ENCODE data around the gene EEA1.

Gene EEA1

GRCh38 chr12:92900941-92901340 is 28.2 kb downstream of the EEA1 start:
- Histone ChIP-seq H2AFZ (ENCODE audit: low read depth, low read length, severe bottlenecking) (no peak overlapping the region), H3K79me2 (ENCODE audit: insufficient read depth, low read length) (peaks cover 70% of the 10 kb centered on the region), H3K9ac (ENCODE audit: low read length) (no peak overlapping the region), H3K4me3 (ENCODE audit: insufficient read depth, low read length, poor library complexity, severe bottlenecking) (no peak overlapping the region), H3F3A (ENCODE audit: insufficient read depth) (no peaks in the 10 kb centered on the region), H3K9me2 (replicated peaks; ENCODE audit: insufficient read depth, low read length) (no peaks in the 10 kb centered on the region), H3K27me3 (ENCODE audit: low read length) (no peaks in the 10 kb centered on the region), H3K9me3 (ENCODE audit: insufficient read depth, low read length) (no peaks in the 10 kb centered on the region), H3K36me3 (ENCODE audit: low read length) (no peaks in the 10 kb centered on the region), H4K20me1 (ENCODE audit: low read depth, low read length) (no peaks in the 10 kb centered on the region), H3K4me2 (ENCODE audit: low read depth, low read length, poor library complexity, severe bottlenecking) (no peak overlapping the region), H3K27ac (ENCODE audit: low read depth, low read length) (no peak overlapping the region)
- TF ChIP-seq, protein P1, sequence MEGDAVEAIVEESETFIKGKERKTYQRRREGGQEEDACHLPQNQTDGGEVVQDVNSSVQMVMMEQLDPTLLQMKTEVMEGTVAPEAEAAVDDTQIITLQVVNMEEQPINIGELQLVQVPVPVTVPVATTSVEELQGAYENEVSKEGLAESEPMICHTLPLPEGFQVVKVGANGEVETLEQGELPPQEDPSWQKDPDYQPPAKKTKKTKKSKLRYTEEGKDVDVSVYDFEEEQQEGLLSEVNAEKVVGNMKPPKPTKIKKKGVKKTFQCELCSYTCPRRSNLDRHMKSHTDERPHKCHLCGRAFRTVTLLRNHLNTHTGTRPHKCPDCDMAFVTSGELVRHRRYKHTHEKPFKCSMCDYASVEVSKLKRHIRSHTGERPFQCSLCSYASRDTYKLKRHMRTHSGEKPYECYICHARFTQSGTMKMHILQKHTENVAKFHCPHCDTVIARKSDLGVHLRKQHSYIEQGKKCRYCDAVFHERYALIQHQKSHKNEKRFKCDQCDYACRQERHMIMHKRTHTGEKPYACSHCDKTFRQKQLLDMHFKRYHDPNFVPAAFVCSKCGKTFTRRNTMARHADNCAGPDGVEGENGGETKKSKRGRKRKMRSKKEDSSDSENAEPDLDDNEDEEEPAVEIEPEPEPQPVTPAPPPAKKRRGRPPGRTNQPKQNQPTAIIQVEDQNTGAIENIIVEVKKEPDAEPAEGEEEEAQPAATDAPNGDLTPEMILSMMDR (IDR thresholded peaks at IDR 0.05; ENCODE audit: insufficient read depth, low read length, poor library complexity, severe bottlenecking), result no peak
- TF ChIP-seq EZH2phosphoT487 (conservative IDR thresholded peaks at IDR 0.05; ENCODE audit: low read length), result no peak

DNA sequence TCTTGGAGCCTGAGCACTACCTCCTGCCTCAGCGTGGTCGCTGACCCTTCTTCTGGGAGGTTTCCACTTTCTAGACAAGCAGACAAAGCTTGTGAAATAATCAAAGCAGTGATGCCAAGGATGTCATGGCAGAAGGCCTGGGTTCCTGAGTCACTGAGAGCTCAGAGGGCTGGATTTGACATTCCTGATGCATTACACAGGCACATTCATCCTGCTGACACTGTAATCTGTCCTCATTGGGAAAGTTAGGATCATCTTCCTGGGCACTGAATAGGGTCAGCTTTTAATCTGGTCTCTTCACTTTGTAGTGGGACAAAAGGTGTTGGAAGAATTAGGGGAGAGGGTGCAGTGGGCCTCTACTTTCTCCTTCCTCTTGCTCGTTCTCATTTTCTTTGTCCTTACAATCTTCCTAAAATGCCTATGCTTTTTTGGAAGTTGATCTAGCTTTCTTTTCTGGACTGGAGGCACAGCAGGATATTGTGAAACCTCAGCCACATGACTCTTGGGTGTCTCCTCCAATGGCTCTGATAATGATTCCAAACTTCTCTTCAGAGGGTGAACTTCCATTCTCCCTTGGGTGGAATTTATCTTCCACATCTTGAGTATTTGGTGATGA is 29.6 kb downstream of the EEA1 start:
- Histone ChIP-seq H4K20me1 (ENCODE audit: low read depth, low read length) (no peaks in the 10 kb centered on the region), H3K4me3 (ENCODE audit: insufficient read depth, low read length, poor library complexity, severe bottlenecking) (no peak overlapping the region), H3K27ac (ENCODE audit: low read depth, low read length) (no peak overlapping the region), H3K36me3 (ENCODE audit: low read length) (no peaks in the 10 kb centered on the region), H3K9me3 (ENCODE audit: insufficient read depth, low read length) (no peaks in the 10 kb centered on the region), H3F3A (ENCODE audit: insufficient read depth) (no peaks in the 10 kb centered on the region), H3K9me2 (replicated peaks; ENCODE audit: insufficient read depth, low read length) (no peaks in the 10 kb centered on the region), H3K79me2 (ENCODE audit: insufficient read depth, low read length) (peaks cover 63% of the 10 kb centered on the region), H3K27me3 (ENCODE audit: low read length) (no peaks in the 10 kb centered on the region), H3K4me2 (ENCODE audit: low read depth, low read length, poor library complexity, severe bottlenecking) (no peak overlapping the region), H2AFZ (ENCODE audit: low read depth, low read length, severe bottlenecking) (no peak overlapping the region), H3K9ac (ENCODE audit: low read length) (no peak overlapping the region)
- TF ChIP-seq, protein P1 (IDR thresholded peaks at IDR 0.05; ENCODE audit: insufficient read depth, low read length, poor library complexity, severe bottlenecking), result no peak
- TF ChIP-seq EZH2phosphoT487 (conservative IDR thresholded peaks at IDR 0.05; ENCODE audit: low read length), result no peak

- Histone ChIP-seq H3K79me2 (ENCODE audit: insufficient read depth, low read length) (peaks cover 56% of the 10 kb centered on the region), H3K27ac (ENCODE audit: low read depth, low read length) (no peak overlapping the region)
These were observed 30.3 kb downstream of the EEA1 start for GRCh38 chr12:92898755-92899154.

More at GRCh38 chr12:92898755-92899154, 30.3 kb downstream of the EEA1 start:
- Histone ChIP-seq H3K9me3 (ENCODE audit: insufficient read depth, low read length) (no peaks in the 10 kb centered on the region), H3F3A (ENCODE audit: insufficient read depth) (no peaks in the 10 kb centered on the region), H3K4me2 (ENCODE audit: low read depth, low read length, poor library complexity, severe bottlenecking) (no peak overlapping the region), H2AFZ (ENCODE audit: low read depth, low read length, severe bottlenecking) (no peak overlapping the region), H3K36me3 (ENCODE audit: low read length) (no peaks in the 10 kb centered on the region), H3K9ac (ENCODE audit: low read length) (no peak overlapping the region), H3K27me3 (ENCODE audit: low read length) (no peaks in the 10 kb centered on the region), H3K4me3 (ENCODE audit: insufficient read depth, low read length, poor library complexity, severe bottlenecking) (no peak overlapping the region), H4K20me1 (ENCODE audit: low read depth, low read length) (no peaks in the 10 kb centered on the region), H3K9me2 (replicated peaks; ENCODE audit: insufficient read depth, low read length) (no peaks in the 10 kb centered on the region)
- TF ChIP-seq, protein P1 (IDR thresholded peaks at IDR 0.05; ENCODE audit: insufficient read depth, low read length, poor library complexity, severe bottlenecking), result no peak
- TF ChIP-seq EZH2phosphoT487 (conservative IDR thresholded peaks at IDR 0.05; ENCODE audit: low read length), result no peak
